SK-N-SH treated with all-trans-retinoic acid at 6 μM for 48 hours (cell line): ENCODE results near the gene PSMD14.

Experiments
- CREB5 ChIP-seq: fragments of 250-450 bp; sonication (Bioruptor Pico); IDR thresholded peaks from 2 replicates; pipeline ENCODE4 v1.5.1; 2020; ENCODE audit warnings: low read depth, mild to moderate bottlenecking, moderate library complexity
- CSDC2 ChIP-seq: fragments of 250-450 bp; sonication (Bioruptor Pico); IDR thresholded peaks from 2 replicates; pipeline ENCODE4 v1.5.0; 2020; ENCODE audit warnings: mild to moderate bottlenecking, moderate library complexity
- ESRRG ChIP-seq: fragments of 250-450 bp; sonication (Bioruptor Pico); IDR thresholded peaks from 2 replicates; pipeline ENCODE4 v1.6.1; 2021; ENCODE audit warnings: mild to moderate bottlenecking
- GLIS3 ChIP-seq: fragments of 250-450 bp; sonication (Bioruptor Pico); IDR thresholded peaks from 2 replicates; pipeline ENCODE4 v1.5.0; 2020; ENCODE audit warnings: mild to moderate bottlenecking, moderate library complexity
- PATZ1 ChIP-seq: fragments of 250-450 bp; sonication (Bioruptor Pico); IDR thresholded peaks from 2 replicates; pipeline ENCODE4 v1.8.0; 2020; ENCODE audit warnings: mild to moderate bottlenecking, moderate library complexity, borderline replicate concordance
- ZFP30 ChIP-seq: fragments of 450-650 bp; formaldehyde crosslinking; IDR thresholded peaks from 2 replicates; pipeline ENCODE4 v1.5.0; 2022; ENCODE audit warnings: mild to moderate bottlenecking, moderate library complexity

GRCh38 chr2:161344692-161345091, 36.5 kb downstream of the PSMD14 start:
- TF ChIP-seq GLIS3 (CRISPR knock-in tag), result no peak
- TF ChIP-seq CSDC2 (CRISPR knock-in tag), result no peak
- TF ChIP-seq PATZ1 (CRISPR knock-in tag), result no peak
- TF ChIP-seq CREB5, result no peak
- TF ChIP-seq ESRRG, result no peak
- TF ChIP-seq ZFP30, result no peak
